HG03571 (cell line): ENCODE measurements around the gene CELF6.

Experiments
- ATAC-seq: cut with Tn5 transposase; IDR thresholded peaks from one replicate; pipeline ENCODE4 v1.9.1; 2021; ENCODE audit not compliant: unreplicated experiment

The CELF6 gene

GRCh38 chr15:72272213-72272996 is 47.6 kb downstream of the CELF6 start, which contains the start of gene PARP6:
Gene PARP6, minus strand, starts transcription at chr15:72272554. Its CDS starts 5,077 bp downstream, at chr15:72267477.
- peak; percentile 95 for ATAC-seq

GRCh38 chr15:72271895-72272212 is 48.1 kb downstream of the CELF6 start:
- no peak for ATAC-seq

GRCh38 chr15:72271221-72271620 is 48.7 kb downstream of the CELF6 start:
- no peak for ATAC-seq

GRCh38 chr15:72269739-72270138 is 50.2 kb downstream of the CELF6 start:
- no peak for ATAC-seq

GRCh38 chr15:72265031-72265430 is 54.9 kb downstream of the CELF6 start:
- no peak for ATAC-seq

- no peak for ATAC-seq
Observed at GRCh38 chr15:72252663-72253299, 67.2 kb downstream of the CELF6 start.

GRCh38 chr15:72249142-72249810 is 70.7 kb downstream of the CELF6 start:
- ATAC-seq = no peak

- ATAC-seq = no peak
Observed at GRCh38 chr15:72248514-72248913, 71.4 kb downstream of the CELF6 start.

GRCh38 chr15:72242775-72243370 is 77.1 kb downstream of the CELF6 start:
- ATAC-seq = no peak

- no peak for ATAC-seq
Observed at GRCh38 chr15:72239652-72240051, 80.3 kb downstream of the CELF6 start.

- ATAC-seq = no peak
Observed at GRCh38 chr15:72238586-72238985, 81.4 kb downstream of the CELF6 start.

GRCh38 chr15:72237853-72238224 is 82.1 kb downstream of the CELF6 start:
- no peak for ATAC-seq

GRCh38 chr15:72237029-72237852 is 82.7 kb downstream of the CELF6 start:
- ATAC-seq = peak; percentile 61

GRCh38 chr15:72236381-72237003 is 83.5 kb downstream of the CELF6 start:
- no peak for ATAC-seq

GRCh38 chr15:72235298-72235697 is 84.7 kb downstream of the CELF6 start:
- ATAC-seq = no peak
